ENCODE data around the gene DACH2.

DNA sequence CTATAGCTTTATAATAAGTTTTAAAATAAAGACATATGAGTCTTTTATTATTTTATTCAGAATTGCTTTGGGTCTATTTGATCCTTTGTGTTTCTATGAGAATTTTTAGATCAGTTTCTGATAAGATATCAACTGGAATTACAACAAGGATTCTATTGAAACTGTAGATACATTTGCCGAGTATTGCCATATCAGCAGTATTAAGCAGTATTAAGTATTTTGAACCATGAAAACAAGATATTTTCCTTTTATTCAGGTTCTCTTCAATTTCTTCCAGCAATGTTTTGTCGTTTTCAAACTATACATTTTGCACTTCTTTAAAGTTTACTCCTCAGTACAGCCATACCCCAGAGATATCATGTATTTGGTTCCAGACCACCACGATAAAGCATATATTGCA is 598.8 kb downstream of the DACH2 start:
- TF ChIP-seq SP1 (IDR thresholded peaks at IDR 0.05) (no peak), ARNT (IDR thresholded peaks at IDR 0.05) (no peak), ELF4 (IDR thresholded peaks at IDR 0.05) (no peak), FOXM1 (IDR thresholded peaks at IDR 0.05; ENCODE audit: borderline replicate concordance) (no peak)
- TF ChIP-seq, protein P1, sequence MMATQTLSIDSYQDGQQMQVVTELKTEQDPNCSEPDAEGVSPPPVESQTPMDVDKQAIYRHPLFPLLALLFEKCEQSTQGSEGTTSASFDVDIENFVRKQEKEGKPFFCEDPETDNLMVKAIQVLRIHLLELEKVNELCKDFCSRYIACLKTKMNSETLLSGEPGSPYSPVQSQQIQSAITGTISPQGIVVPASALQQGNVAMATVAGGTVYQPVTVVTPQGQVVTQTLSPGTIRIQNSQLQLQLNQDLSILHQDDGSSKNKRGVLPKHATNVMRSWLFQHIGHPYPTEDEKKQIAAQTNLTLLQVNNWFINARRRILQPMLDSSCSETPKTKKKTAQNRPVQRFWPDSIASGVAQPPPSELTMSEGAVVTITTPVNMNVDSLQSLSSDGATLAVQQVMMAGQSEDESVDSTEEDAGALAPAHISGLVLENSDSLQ (IDR thresholded peaks at IDR 0.05), result no peak

Data from HEK293T (cell line).